ENCODE measurements around the gene GNA12.

GRCh38 chr7:2736411-2736914, 107.6 kb downstream of the GNA12 start:
- TF ChIP-seq, protein P1, sequence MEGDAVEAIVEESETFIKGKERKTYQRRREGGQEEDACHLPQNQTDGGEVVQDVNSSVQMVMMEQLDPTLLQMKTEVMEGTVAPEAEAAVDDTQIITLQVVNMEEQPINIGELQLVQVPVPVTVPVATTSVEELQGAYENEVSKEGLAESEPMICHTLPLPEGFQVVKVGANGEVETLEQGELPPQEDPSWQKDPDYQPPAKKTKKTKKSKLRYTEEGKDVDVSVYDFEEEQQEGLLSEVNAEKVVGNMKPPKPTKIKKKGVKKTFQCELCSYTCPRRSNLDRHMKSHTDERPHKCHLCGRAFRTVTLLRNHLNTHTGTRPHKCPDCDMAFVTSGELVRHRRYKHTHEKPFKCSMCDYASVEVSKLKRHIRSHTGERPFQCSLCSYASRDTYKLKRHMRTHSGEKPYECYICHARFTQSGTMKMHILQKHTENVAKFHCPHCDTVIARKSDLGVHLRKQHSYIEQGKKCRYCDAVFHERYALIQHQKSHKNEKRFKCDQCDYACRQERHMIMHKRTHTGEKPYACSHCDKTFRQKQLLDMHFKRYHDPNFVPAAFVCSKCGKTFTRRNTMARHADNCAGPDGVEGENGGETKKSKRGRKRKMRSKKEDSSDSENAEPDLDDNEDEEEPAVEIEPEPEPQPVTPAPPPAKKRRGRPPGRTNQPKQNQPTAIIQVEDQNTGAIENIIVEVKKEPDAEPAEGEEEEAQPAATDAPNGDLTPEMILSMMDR (conservative IDR thresholded peaks at IDR 0.05; ENCODE audit: low read depth, low read length) = no peak
- TF ChIP-seq EZH2 (IDR thresholded peaks at IDR 0.05; ENCODE audit: low read length, unreplicated experiment) = no peak

Data from PC-3 (cell line).